Skeletal muscle satellite cell (primary cell): ENCODE data around the gene CRP.
"Not testable (repeated sequence)": the region's sequence is repeated elsewhere in the genome, so short reads cannot be mapped to it uniquely, and the experiment has no call there.

Experiments used
- H3K27me3 ChIP-seq: 2 replicates; pipeline ENCODE4 v1.7.0; 2013; ENCODE audit warnings: low read length; ENCODE audit not compliant: control insufficient read depth, insufficient read depth
- H3K36me3 ChIP-seq: 2 replicates; pipeline ENCODE4 v1.7.0; 2013; ENCODE audit warnings: mild to moderate bottlenecking, control low read depth, low read length; ENCODE audit not compliant: insufficient read depth
- H3K4me1 ChIP-seq: 2 replicates; pipeline ENCODE4 v1.7.0; 2013; ENCODE audit warnings: low read length; ENCODE audit not compliant: control insufficient read depth, insufficient read depth
- H3K4me2 ChIP-seq: 2 replicates; pipeline ENCODE4 v1.7.0; 2013; ENCODE audit warnings: mild to moderate bottlenecking, low read length
- H3K4me3 ChIP-seq: 2 replicates; pipeline ENCODE4 v1.7.0; 2013; ENCODE audit warnings: low read length
- H3K9ac ChIP-seq: 2 replicates; pipeline ENCODE4 v1.7.0; 2013; ENCODE audit warnings: mild to moderate bottlenecking, low read depth, low read length, moderate library complexity
- H3K9me3 ChIP-seq: replicated peaks from 2 replicates; pipeline ENCODE4 v1.7.0; 2013; ENCODE audit warnings: mild to moderate bottlenecking, control low read depth, low read length

Gene CRP

GRCh38 chr1:159737238-159737916, 23.0 kb upstream of the CRP start:
- Histone ChIP-seq H3K4me3 (no peak overlapping the region), H3K4me2 (no peak overlapping the region), H3K9me3 (no peaks in the 10 kb centered on the region), H3K4me1 (no peaks in the 10 kb centered on the region), H3K9ac (no peak overlapping the region), H3K36me3 (no peaks in the 10 kb centered on the region), H3K27me3 (no peaks in the 10 kb centered on the region)

DNA sequence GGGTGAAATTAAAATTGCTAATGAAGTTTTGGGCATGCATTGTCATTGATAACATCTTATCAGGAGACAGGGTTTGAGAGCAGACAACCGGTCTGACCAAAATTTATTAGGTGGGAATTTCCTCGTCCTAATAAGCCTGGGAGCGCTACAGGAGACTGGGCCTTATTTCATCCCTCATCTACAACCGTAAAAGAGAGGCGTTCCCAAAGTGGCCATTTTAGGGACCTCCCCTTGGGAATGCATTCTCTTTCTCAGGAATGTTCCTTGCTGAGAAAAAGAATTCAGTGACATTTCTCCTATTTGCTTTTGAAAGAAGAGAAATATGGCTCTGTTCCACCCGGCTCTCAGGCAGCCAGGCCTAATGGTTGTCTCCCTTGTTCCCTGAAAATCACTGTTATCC, 8.8 kb upstream of the CRP start:
- not testable (repeated sequence) for H3K36me3 ChIP-seq, H3K4me2 ChIP-seq, H3K27me3 ChIP-seq, H3K4me1 ChIP-seq, H3K9ac ChIP-seq, H3K9me3 ChIP-seq, H3K4me3 ChIP-seq

DNA sequence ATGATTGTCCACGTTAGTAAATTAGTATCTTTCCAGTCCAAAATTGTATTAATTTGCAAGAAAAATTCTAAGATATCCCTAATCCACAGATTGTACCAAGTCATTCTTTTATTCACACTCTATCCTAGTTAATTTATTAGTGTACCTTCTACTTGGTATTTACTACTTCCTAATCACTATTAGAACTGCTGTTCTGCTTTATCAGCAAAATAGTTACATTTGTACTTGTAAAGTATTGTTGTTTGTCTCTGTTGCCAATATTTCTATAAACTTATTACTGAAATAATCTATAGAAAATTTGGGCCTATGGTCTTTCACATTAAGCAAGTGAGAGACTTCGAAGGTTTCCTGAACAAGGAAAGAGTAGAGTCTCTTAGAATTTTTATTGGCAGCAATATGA, 5.6 kb upstream of the CRP start:
- no peaks in the 10 kb centered on the region for H3K27me3 ChIP-seq
- no peak overlapping the region for H3K4me2 ChIP-seq
- no peaks in the 10 kb centered on the region for H3K4me1 ChIP-seq
- H3K4me3 ChIP-seq: no peak overlapping the region
- no peaks in the 10 kb centered on the region for H3K36me3 ChIP-seq
- H3K9ac ChIP-seq: no peak overlapping the region
- no peaks in the 10 kb centered on the region for H3K9me3 ChIP-seq

DNA sequence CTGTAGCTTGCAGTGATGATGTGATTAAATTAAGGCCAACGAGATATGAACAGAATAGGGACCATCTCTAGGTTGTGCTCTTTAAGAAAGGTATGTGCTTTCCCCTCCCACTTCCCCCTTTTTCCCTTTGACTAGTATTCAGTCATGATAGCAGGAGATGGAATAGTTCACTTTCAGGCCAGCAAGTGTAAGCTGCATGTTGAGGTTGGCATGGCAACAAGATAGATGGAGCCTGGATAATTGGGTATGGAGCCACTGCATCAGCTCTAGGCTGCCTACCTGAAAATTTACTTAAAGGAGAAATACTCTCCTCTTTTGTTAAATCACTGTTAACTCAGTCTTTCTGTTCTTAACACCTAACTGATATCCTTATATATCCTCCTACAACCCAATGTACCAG, 1.5 kb upstream of the CRP start:
- no peaks in the 10 kb centered on the region for H3K4me1 ChIP-seq
- H3K36me3 ChIP-seq: no peaks in the 10 kb centered on the region
- no peak overlapping the region for H3K4me3 ChIP-seq
- H3K4me2 ChIP-seq: no peak overlapping the region
- no peaks in the 10 kb centered on the region for H3K9me3 ChIP-seq
- no peak overlapping the region for H3K9ac ChIP-seq
- no peaks in the 10 kb centered on the region for H3K27me3 ChIP-seq

- H3K4me2 ChIP-seq: no peak overlapping the region
- H3K27me3 ChIP-seq: no peaks in the 10 kb centered on the region
- H3K9me3 ChIP-seq: no peaks in the 10 kb centered on the region
- H3K9ac ChIP-seq: no peak overlapping the region
- H3K36me3 ChIP-seq: no peaks in the 10 kb centered on the region
- H3K4me3 ChIP-seq: no peak overlapping the region
- H3K4me1 ChIP-seq: no peaks in the 10 kb centered on the region
These were observed 2.3 kb downstream of the CRP start for GRCh38 chr1:159712080-159712479.

DNA sequence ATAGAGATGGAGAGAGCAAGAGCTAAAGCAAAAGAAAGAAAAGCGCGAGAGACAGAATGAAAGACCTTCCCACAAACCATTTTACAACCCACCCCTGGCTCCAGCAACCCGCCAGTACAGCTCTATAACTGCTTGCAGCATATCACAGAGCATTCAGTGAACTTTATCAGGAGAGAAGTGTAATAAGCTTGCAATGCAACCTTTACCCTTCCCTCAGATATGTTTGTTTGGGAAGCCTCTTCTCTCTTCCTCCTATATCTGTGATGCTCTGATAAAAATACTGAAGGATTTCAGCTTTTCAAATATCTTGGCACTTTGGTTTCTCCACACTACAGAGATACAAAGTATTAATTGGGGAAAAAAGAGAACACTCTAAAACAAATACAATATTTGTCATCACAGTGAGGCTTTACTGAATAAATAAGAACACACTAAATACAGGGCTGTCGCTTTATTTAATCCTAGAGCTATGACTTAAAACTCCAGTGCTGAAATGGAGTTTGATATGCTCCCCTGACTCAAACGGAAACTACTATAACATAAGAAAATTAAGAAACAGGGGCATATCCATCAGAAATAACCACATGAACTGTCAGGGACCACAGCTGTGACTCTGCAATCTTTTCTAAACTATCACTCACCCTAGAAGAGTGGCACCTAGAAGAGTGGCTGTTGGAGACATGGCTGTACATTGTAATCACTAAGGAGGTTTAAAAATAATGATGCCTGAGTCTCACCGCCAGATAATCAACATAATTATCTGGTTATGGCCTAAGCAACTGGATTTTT, 6.7 kb downstream of the CRP start:
- Histone ChIP-seq H3K4me3 (no peak overlapping the region), H3K27me3 (no peaks in the 10 kb centered on the region), H3K9ac (no peak overlapping the region), H3K4me1 (no peaks in the 10 kb centered on the region), H3K4me2 (no peak overlapping the region), H3K36me3 (no peaks in the 10 kb centered on the region), H3K9me3 (no peaks in the 10 kb centered on the region)

DNA sequence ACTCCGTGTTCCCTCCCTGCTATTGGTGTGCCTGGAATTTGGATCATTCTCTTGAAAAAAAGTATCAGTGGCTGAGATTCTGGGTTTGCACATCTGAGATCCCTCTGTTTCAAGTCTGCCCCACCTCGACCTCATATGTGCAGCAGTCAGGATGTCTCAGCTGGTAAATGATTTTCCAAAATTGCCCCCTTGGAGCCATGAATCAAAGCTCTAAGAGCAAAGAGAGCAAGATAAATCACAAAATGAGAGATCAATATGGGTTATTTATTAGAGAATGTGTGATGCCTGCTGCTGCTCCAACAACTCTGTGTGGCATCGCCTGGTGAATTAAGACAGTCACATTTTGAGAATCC, 8.5 kb downstream of the CRP start:
- no peaks in the 10 kb centered on the region for H3K36me3 ChIP-seq
- no peaks in the 10 kb centered on the region for H3K9me3 ChIP-seq
- H3K4me2 ChIP-seq: no peak overlapping the region
- no peak overlapping the region for H3K9ac ChIP-seq
- no peak overlapping the region for H3K4me3 ChIP-seq
- H3K4me1 ChIP-seq: no peaks in the 10 kb centered on the region
- H3K27me3 ChIP-seq: no peaks in the 10 kb centered on the region

DNA sequence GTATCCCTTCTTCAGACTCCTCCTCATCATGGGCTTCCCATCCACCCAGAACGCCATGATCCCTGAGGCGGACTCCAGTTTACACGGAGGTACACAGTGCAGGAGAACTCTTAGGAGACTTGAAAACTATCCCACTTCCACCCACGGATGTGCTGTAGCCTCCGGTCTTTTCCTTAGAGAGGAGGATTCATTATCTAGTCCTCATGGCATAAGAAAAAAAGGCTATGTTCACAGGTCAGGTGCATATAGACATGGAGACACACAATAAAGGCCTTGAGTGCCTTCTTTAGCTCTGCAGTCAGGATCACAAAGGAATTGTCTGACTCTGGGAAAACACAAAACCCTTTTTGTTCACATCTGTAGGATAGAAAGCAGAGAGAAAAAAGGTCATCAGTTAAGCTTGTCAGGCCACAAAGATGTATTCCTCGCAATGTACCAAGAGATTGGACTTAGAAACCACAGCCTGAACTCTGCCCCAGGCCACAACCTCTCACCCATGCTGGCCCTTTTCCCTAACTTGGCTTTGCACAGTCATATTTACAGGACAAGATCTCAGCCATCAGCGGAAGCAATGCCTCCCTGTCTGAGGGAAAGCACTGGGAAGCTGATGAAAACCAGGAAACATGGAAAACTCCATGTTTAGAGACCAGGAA, 9.0 kb downstream of the CRP start:
- Histone ChIP-seq H3K27me3 (no peaks in the 10 kb centered on the region), H3K4me3 (no peak overlapping the region), H3K9ac (no peak overlapping the region), H3K36me3 (no peaks in the 10 kb centered on the region), H3K4me1 (no peaks in the 10 kb centered on the region), H3K4me2 (no peak overlapping the region), H3K9me3 (no peaks in the 10 kb centered on the region)

DNA sequence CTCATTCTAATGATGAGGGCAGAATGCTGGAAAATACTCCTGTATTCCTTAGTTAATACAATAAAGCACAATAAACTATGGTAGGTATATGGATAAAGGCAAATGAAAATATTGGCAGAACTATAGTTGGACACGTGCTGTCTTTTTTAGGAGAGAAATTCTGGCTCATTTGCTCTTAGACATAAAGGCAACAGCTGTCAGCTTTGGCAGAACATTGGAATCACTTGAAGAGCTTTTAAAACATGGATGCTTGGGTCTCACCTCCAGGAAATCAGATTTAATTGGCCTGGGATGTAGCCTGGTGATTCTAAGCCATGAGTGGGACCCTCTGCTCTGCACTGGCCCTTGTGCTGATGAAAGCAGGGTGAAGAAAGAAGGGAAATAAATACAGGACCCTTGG, 9.9 kb downstream of the CRP start:
- no peaks in the 10 kb centered on the region for H3K4me1 ChIP-seq
- no peaks in the 10 kb centered on the region for H3K9me3 ChIP-seq
- no peaks in the 10 kb centered on the region for H3K36me3 ChIP-seq
- no peaks in the 10 kb centered on the region for H3K27me3 ChIP-seq
- H3K9ac ChIP-seq: no peak overlapping the region
- H3K4me2 ChIP-seq: no peak overlapping the region
- no peak overlapping the region for H3K4me3 ChIP-seq

GRCh38 chr1:159700312-159700711, 14.1 kb downstream of the CRP start:
- H3K36me3 ChIP-seq: no peaks in the 10 kb centered on the region
- no peaks in the 10 kb centered on the region for H3K27me3 ChIP-seq
- no peak overlapping the region for H3K9ac ChIP-seq
- H3K9me3 ChIP-seq: no peaks in the 10 kb centered on the region
- H3K4me3 ChIP-seq: no peak overlapping the region
- H3K4me1 ChIP-seq: no peaks in the 10 kb centered on the region
- H3K4me2 ChIP-seq: no peak overlapping the region

- H3K27me3 ChIP-seq: no peaks in the 10 kb centered on the region
- no peaks in the 10 kb centered on the region for H3K36me3 ChIP-seq
- no peak overlapping the region for H3K9ac ChIP-seq
- H3K9me3 ChIP-seq: no peaks in the 10 kb centered on the region
- H3K4me2 ChIP-seq: no peak overlapping the region
- H3K4me3 ChIP-seq: no peak overlapping the region
- no peaks in the 10 kb centered on the region for H3K4me1 ChIP-seq
These were observed 14.7 kb downstream of the CRP start for GRCh38 chr1:159699653-159700052.

DNA sequence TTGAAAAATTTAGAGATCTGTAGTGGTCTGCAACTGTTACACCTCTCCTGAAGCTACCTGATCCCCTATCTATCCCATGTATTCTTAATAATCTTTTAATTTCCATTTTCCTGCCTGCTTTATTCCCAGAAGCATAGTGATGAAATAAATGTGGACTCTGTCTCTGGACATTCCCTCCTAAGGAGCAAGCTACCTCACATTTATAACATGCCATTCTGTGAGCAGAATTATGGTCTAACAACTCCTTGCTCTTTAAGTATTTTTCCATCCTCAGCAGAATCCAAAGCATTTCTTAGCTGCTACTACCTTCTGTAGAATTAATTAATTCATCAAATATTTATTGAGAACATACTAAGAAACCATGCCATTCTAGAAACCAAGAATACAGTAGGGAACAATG, 15.1 kb downstream of the CRP start:
- Histone ChIP-seq H3K4me1 (no peaks in the 10 kb centered on the region), H3K4me3 (no peak overlapping the region), H3K9me3 (no peaks in the 10 kb centered on the region), H3K36me3 (no peaks in the 10 kb centered on the region), H3K9ac (no peak overlapping the region), H3K4me2 (no peak overlapping the region), H3K27me3 (no peaks in the 10 kb centered on the region)
